ENCODE results near the gene RPL29. TPM values are rescaled to one million over a fixed set of nuclear protein-coding genes. Genes with fewer than 3 reads are reported as not detected.
A peak's percentile ranks its signal among the peaks of the same experiment; 100 is the strongest.

Gene RPL29
- total RNA-seq, 2 donors from 2014 or later: 370 to 792 TPM

GRCh38 chr3:51958603-51959521 lies 36.8 kb downstream of the RPL29 start:
- TF ChIP-seq, protein P1, sequence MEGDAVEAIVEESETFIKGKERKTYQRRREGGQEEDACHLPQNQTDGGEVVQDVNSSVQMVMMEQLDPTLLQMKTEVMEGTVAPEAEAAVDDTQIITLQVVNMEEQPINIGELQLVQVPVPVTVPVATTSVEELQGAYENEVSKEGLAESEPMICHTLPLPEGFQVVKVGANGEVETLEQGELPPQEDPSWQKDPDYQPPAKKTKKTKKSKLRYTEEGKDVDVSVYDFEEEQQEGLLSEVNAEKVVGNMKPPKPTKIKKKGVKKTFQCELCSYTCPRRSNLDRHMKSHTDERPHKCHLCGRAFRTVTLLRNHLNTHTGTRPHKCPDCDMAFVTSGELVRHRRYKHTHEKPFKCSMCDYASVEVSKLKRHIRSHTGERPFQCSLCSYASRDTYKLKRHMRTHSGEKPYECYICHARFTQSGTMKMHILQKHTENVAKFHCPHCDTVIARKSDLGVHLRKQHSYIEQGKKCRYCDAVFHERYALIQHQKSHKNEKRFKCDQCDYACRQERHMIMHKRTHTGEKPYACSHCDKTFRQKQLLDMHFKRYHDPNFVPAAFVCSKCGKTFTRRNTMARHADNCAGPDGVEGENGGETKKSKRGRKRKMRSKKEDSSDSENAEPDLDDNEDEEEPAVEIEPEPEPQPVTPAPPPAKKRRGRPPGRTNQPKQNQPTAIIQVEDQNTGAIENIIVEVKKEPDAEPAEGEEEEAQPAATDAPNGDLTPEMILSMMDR (IDR thresholded peaks at IDR 0.05): no peak
- no peak for TF ChIP-seq POLR2A (IDR thresholded peaks at IDR 0.05)
- intact Hi-C loops (cut with DNase I): no loop called here
- Histone ChIP-seq H3K9me3 (no peaks in the 10 kb centered on the region), H3K4me1 (peaks cover 35% of the 10 kb centered on the region), H3K27me3 (no peaks in the 10 kb centered on the region), H3K4me3 (no peak overlapping the region), H3K36me3 (replicated peaks in 1 of 2; ENCODE audit: insufficient read depth in 1 of 2, low read depth in 2 of 2) (no peaks in the 10 kb centered on the region), H3K27ac (no peak overlapping the region)
- whole genome bisulfite sequencing, 2 donors: 94 to 95% methylated on average over 14 to 20 of the region's 20 CpGs
- ATAC-seq (no peak), DNase-seq (no peak)

DNA sequence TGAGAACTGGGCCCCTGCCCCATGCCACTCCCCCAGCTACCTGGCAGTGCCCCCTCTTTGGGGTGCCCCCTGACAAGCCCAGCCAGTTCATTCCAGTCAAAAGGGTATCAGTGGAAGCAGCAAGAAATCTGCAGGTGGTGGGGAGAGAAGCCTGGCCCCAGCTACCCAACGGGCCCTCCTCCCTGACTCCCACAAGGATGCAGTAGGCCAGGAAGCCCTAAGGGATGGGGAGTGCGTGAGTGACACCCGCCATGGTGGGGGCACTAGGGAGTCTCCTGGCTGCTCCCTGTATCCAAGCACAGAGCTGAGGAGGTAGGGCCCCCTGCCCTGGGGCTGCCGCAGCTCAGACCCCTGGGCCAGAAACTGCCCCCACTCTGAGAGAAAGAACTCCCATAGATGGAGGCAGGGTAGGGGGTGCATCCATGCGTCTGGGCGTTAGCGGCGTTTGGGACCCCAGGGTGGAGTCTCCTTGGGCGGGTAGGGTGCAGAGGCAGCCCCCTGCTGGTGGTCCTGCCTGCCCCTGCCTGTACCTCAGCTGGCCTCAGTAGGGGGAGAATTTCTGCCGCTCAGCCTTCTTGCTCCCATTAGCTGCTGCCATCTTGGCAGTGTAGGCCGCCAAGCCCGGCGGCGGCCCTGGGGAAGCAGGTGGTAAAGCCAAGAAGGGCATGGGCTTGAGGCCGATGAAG lies 38.0 kb downstream of the RPL29 start:
- intact Hi-C loops (cut with DNase I): no loop called here

GRCh38 chr3:51955893-51956770 lies 39.6 kb downstream of the RPL29 start:
- 13% methylated on average over 81 of the region's 97 CpGs; no CpG with 5 or more reads in 1 of the 2 donors for WGBS, 2 donors
- H3K27ac ChIP-seq: peak overlapping the region in 2 of 4 donors; percentile 71 to 74
- no peaks in the 10 kb centered on the region for H3K9me3 ChIP-seq
- DNase-seq (peak; percentile 63 to 76 (median 69)), ATAC-seq (peak; percentile 77)
- TF ChIP-seq POLR2A (IDR thresholded peaks at IDR 0.05): peak in 2 of 3 donors; percentile 7 to 8
- TF ChIP-seq, protein P1 (IDR thresholded peaks at IDR 0.05): peak in 6 of 7 experiments; percentile 20 to 50 (median 36)
- no peaks in the 10 kb centered on the region for H3K36me3 ChIP-seq (replicated peaks in 1 of 2; ENCODE audit: insufficient read depth in 1 of 2, low read depth in 2 of 2)
- H3K4me3 ChIP-seq: no peak overlapping the region
- H3K27me3 ChIP-seq: no peaks in the 10 kb centered on the region
- H3K4me1 ChIP-seq: peaks cover 20% of the 10 kb centered on the region
- intact Hi-C loops (cut with DNase I): no loop called here

More for the DNA sequence above, 38.0 kb downstream of the RPL29 start:
- ATAC-seq (no peak), DNase-seq (no peak)
- no peaks in the 10 kb centered on the region for H3K36me3 ChIP-seq (replicated peaks in 1 of 2; ENCODE audit: insufficient read depth in 1 of 2, low read depth in 2 of 2)
- no peak overlapping the region for H3K27ac ChIP-seq
- H3K4me1 ChIP-seq: peaks cover 33% of the 10 kb centered on the region
- no peaks in the 10 kb centered on the region for H3K9me3 ChIP-seq
- H3K4me3 ChIP-seq: no peak overlapping the region
- no peak for TF ChIP-seq POLR2A (IDR thresholded peaks at IDR 0.05)
- TF ChIP-seq, protein P1 (IDR thresholded peaks at IDR 0.05): no peak
- no peaks in the 10 kb centered on the region for H3K27me3 ChIP-seq
- 94 to 96% methylated on average over 14 to 15 of the region's 15 CpGs for WGBS, 2 donors

DNA sequence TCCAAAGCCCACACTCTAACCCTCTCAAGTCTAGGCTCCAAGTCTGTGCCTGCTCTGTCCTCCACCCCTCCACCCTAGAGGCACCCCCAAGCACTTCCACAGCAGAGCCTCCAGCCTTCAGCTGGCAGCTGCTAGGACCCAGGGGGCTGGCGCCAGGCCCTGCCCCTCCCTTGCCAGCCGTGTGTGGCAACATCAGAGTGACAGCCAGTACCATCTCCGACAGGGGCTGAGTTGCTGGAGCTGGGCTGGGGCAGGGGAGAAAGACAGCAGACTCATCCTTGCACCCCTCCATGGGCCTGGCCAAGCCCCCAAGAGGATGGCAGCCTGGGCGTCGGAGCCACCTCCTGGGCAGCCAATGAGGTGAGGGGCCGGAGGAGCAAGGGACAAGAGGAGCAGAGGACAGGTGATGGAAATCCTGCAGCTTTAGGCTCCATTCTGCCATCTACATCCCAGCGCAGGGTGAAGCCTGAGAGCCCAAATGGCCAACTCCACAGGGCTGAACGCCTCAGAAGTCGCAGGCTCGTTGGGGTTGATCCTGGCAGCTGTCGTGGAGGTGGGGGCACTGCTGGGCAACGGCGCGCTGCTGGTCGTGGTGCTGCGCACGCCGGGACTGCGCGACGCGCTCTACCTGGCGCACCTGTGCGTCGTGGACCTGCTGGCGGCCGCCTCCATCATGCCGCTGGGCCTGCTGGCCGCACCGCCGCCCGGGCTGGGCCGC lies 40.4 kb downstream of the RPL29 start, which contains the start of gene GPR62:
Gene GPR62, plus strand, starts transcription at position 207 of the 718 bp plus-strand sequence. Its CDS starts 272 bp downstream, at position 479.
- Histone ChIP-seq H3K36me3 (replicated peaks in 1 of 2; ENCODE audit: insufficient read depth in 1 of 2, low read depth in 2 of 2) (no peaks in the 10 kb centered on the region), H3K27me3 (no peaks in the 10 kb centered on the region), H3K4me1 (peaks cover 20% of the 10 kb centered on the region), H3K9me3 (no peaks in the 10 kb centered on the region), H3K27ac (peak within 1 kb of the TSS in 2 of 4 donors; percentile 71 to 74), H3K4me3 (no peak within 1 kb of the TSS)
- TF ChIP-seq POLR2A (IDR thresholded peaks at IDR 0.05): no peak
- TF ChIP-seq, protein P1 (IDR thresholded peaks at IDR 0.05): no peak
- DNase-seq (no peak), ATAC-seq (no peak)
- intact Hi-C loops (cut with DNase I): no loop called here
- WGBS, 2 donors: 39 to 77% methylated on average over 9 to 19 of the region's 33 CpGs

Measured in body of pancreas (tissue), 4 donors.